GM23338 (cell line): Measurements from ENCODE around the gene NEK2. TPM values are rescaled to one million over a fixed set of nuclear protein-coding genes. Genes with fewer than 3 reads are reported as not detected.

Source experiments
- ATAC-seq: fragments of 200-7000 bp; cut with Tn5 transposase; 3 replicates; pipeline ENCODE4 v1.9.1; 2020
- DNase-seq: peaks from one replicate; pipeline ENCODE4 v3.0.0-alpha.2; 2015; ENCODE audit warnings: low spot score
- H2AFZ ChIP-seq: fragments of 200-600 bp; sonication (generic); 2 replicates; pipeline ENCODE4 v1.8.0; 2016; ENCODE audit warnings: antibody characterized with exemption, mild to moderate bottlenecking, moderate library complexity
- H3F3A ChIP-seq: fragments of 200-600 bp; sonication (generic); replicated peaks from 2 replicates; pipeline ENCODE4 v1.8.0; 2017; ENCODE audit warnings: antibody characterized with exemption, mixed run types, low read depth
- H3K27ac ChIP-seq: fragments of 200-600 bp; sonication (generic); 2 replicates; pipeline ENCODE4 v1.6.1; 2016; ENCODE audit warnings: low read depth
- H3K27me3 ChIP-seq: fragments of 200-600 bp; sonication (generic); 2 replicates; pipeline ENCODE4 v1.8.0; 2016; ENCODE audit warnings: mild to moderate bottlenecking, mixed run types, moderate library complexity; ENCODE audit not compliant: insufficient read depth
- H3K36me3 ChIP-seq: fragments of 200-600 bp; sonication (generic); 2 replicates; pipeline ENCODE4 v1.8.0; 2016; ENCODE audit warnings: mild to moderate bottlenecking; ENCODE audit not compliant: insufficient read depth
- H3K4me1 ChIP-seq: fragments of 200-600 bp; sonication (generic); 2 replicates; pipeline ENCODE4 v1.8.0; 2016; ENCODE audit warnings: mild to moderate bottlenecking, moderate library complexity; ENCODE audit not compliant: insufficient read depth
- H3K4me2 ChIP-seq: fragments of 200-600 bp; sonication (generic); 2 replicates; pipeline ENCODE4 v1.7.1; 2017; ENCODE audit warnings: mixed run types
- H3K4me3 ChIP-seq: fragments of 200-600 bp; sonication (generic); 2 replicates; pipeline ENCODE4 v1.6.1; 2016; ENCODE audit warnings: mixed run types
- H3K79me2 ChIP-seq: fragments of 200-600 bp; sonication (generic); replicated peaks from 2 replicates; pipeline ENCODE4 v1.8.0; 2017; ENCODE audit warnings: mild to moderate bottlenecking; ENCODE audit not compliant: insufficient read depth
- H3K9me2 ChIP-seq: fragments of 200-600 bp; sonication (generic); 2 replicates; pipeline ENCODE4 v1.8.0; 2017; ENCODE audit not compliant: insufficient read depth
- H4K20me1 ChIP-seq: fragments of 200-600 bp; sonication (generic); replicated peaks from 2 replicates; pipeline ENCODE4 v1.8.0; 2017; ENCODE audit warnings: mild to moderate bottlenecking; ENCODE audit not compliant: insufficient read depth
- H3K27ac Mint-ChIP-seq: 2 replicates; pipeline ENCODE4 v1.8.0; 2020; ENCODE audit warnings: inconsistent platforms, mild to moderate bottlenecking, moderate library complexity, mixed read lengths
- H3K27me3 Mint-ChIP-seq: 3 replicates; pipeline ENCODE4 v1.8.0; 2022; ENCODE audit warnings: low read depth, mild to moderate bottlenecking, moderate library complexity, mixed read lengths, inconsistent platforms; ENCODE audit not compliant: insufficient read depth, poor library complexity
- H3K36me3 Mint-ChIP-seq: 3 replicates; pipeline ENCODE4 v1.8.0; 2021; ENCODE audit warnings: low read depth, mild to moderate bottlenecking, inconsistent platforms, moderate library complexity, mixed read lengths
- H3K4me1 Mint-ChIP-seq: 3 replicates; pipeline ENCODE4 v1.8.0; 2020; ENCODE audit warnings: mild to moderate bottlenecking, inconsistent platforms, mixed read lengths
- H3K4me3 Mint-ChIP-seq: 3 replicates; pipeline ENCODE4 v1.8.0; 2021; ENCODE audit warnings: moderate library complexity, mild to moderate bottlenecking, inconsistent platforms, mixed read lengths
- H3K9me3 Mint-ChIP-seq: 3 replicates; pipeline ENCODE4 v1.8.0; 2020; ENCODE audit warnings: moderate library complexity, mild to moderate bottlenecking, inconsistent platforms, mixed read lengths
- ETS1 ChIP-seq: IDR thresholded peaks from 2 replicates; pipeline ENCODE4 v1.6.1; 2016; ENCODE audit warnings: antibody characterized with exemption
- EZH2 ChIP-seq: fragments of 200-600 bp; sonication (generic); IDR thresholded peaks from one replicate; pipeline ENCODE4 v1.8.0; 2017; ENCODE audit warnings: antibody characterized with exemption, mild to moderate bottlenecking, low read depth; ENCODE audit not compliant: unreplicated experiment
- EZH2phosphoT487 ChIP-seq: fragments of 200-600 bp; sonication (generic); IDR thresholded peaks from one replicate; pipeline ENCODE4 v1.8.1; 2018; ENCODE audit warnings: antibody characterized with exemption; ENCODE audit not compliant: unreplicated experiment
- JUNB ChIP-seq: IDR thresholded peaks from one replicate; pipeline ENCODE4 v1.6.1; 2016; ENCODE audit warnings: antibody characterized with exemption; ENCODE audit not compliant: unreplicated experiment
- POLR2AphosphoS5 ChIP-seq: IDR thresholded peaks from 2 replicates; pipeline ENCODE4 v1.6.1; 2016; ENCODE audit warnings: antibody characterized with exemption, low read depth
- REST ChIP-seq: IDR thresholded peaks from one replicate; pipeline ENCODE4 v1.6.1; 2018; ENCODE audit warnings: antibody characterized with exemption; ENCODE audit not compliant: unreplicated experiment
- STAT1 ChIP-seq: IDR thresholded peaks from one replicate; pipeline ENCODE4 v1.6.1; 2016; ENCODE audit warnings: antibody characterized with exemption; ENCODE audit not compliant: unreplicated experiment
- ZNF114 ChIP-seq: fragments of 250-450 bp; sonication (Bioruptor Pico); IDR thresholded peaks from 2 replicates; pipeline ENCODE4 v1.5.0; 2020; ENCODE audit warnings: mild to moderate bottlenecking, moderate library complexity
- ZNF331 ChIP-seq: fragments of 250-450 bp; sonication (Bioruptor Pico); IDR thresholded peaks from 2 replicates; pipeline ENCODE4 v1.5.0; 2020; ENCODE audit warnings: low read depth, mild to moderate bottlenecking, moderate library complexity
- ZNF462 ChIP-seq: fragments of 250-450 bp; sonication (Bioruptor Pico); IDR thresholded peaks from 2 replicates; pipeline ENCODE4 v1.5.0; 2020; ENCODE audit warnings: mild to moderate bottlenecking, moderate library complexity
- polyA plus RNA-seq: library from polyadenylated mRNA; unstranded; fragments of >200 nt; fragmentation: Nextera tagmentation; extraction: Ambion mirVana; gene quantifications from 2 replicates; pipeline ENCODE4 v1.2.1, GENCODE V29; 2016
- total RNA-seq: library from RNA; depleted of rRNA; stranded (reverse); fragments of >200 nt; shearing (Covaris generic); gene quantifications from 2 replicates; pipeline ENCODE4 v1.2.3, GENCODE V29; 2014

Gene NEK2
- total and polyA plus RNA-seq, 2 experiments from 2014 or later = 17.0 to 24.9 TPM

- TF ChIP-seq EZH2 (no peak), ETS1 (no peak), EZH2phosphoT487 (no peak), ZNF331 (CRISPR knock-in tag) (no peak), STAT1 (no peak), REST (no peak)
Measured at GRCh38 chr1:211616231-211616964, 59.0 kb downstream of the NEK2 start (continued).

GRCh38 chr1:211614615-211615014 is 60.8 kb downstream of the NEK2 start:
- no peaks in the 10 kb centered on the region for H3K9me2 ChIP-seq
- no peaks in the 10 kb centered on the region for H3F3A ChIP-seq
- H3K4me1 Mint-ChIP-seq = peaks cover 6% of the 10 kb centered on the region; the same call in 1 of the 3 replicates
- ATAC-seq (no peak), DNase-seq (no peak)
- H3K9me3 Mint-ChIP-seq = no peaks in the 10 kb centered on the region
- H3K4me2 ChIP-seq = no peak overlapping the region
- no peak overlapping the region for H3K4me3 ChIP-seq
- no peaks in the 10 kb centered on the region for H3K4me1 ChIP-seq
- no peaks in the 10 kb centered on the region for H3K36me3 Mint-ChIP-seq
- H3K27me3 ChIP-seq = no peaks in the 10 kb centered on the region
- no peak overlapping the region for H3K4me3 Mint-ChIP-seq
- H3K27ac Mint-ChIP-seq = no peak overlapping the region
- H4K20me1 ChIP-seq = no peaks in the 10 kb centered on the region
- H3K79me2 ChIP-seq = no peaks in the 10 kb centered on the region
- no peak overlapping the region for H3K27ac ChIP-seq
- peaks cover 2% of the 10 kb centered on the region for H3K27me3 Mint-ChIP-seq
- no peak overlapping the region for H2AFZ ChIP-seq
- no peaks in the 10 kb centered on the region for H3K36me3 ChIP-seq
- TF ChIP-seq EZH2 (no peak), ZNF331 (CRISPR knock-in tag) (no peak), POLR2AphosphoS5 (no peak), ZNF114 (CRISPR knock-in tag) (no peak), ETS1 (no peak), EZH2phosphoT487 (no peak), JUNB (no peak), ZNF462 (CRISPR knock-in tag) (no peak)
